DOHH2 (cell line): ENCODE measurements around the gene CBR3.

Source experiments
- EZH2phosphoT487 ChIP-seq: fragments of 200-600 bp; sonication (generic); IDR thresholded peaks from 2 replicates; pipeline ENCODE4 v1.6.1; 2017; ENCODE audit warnings: borderline replicate concordance, mild to moderate bottlenecking, antibody characterized with exemption, low read length, moderate library complexity, mixed read lengths
- TF ChIP-seq, protein P1 (sequence below): fragments of 200-600 bp; sonication (generic); IDR thresholded peaks from one replicate; pipeline ENCODE4 v1.5.1; 2014; ENCODE audit warnings: antibody characterized with exemption, mild to moderate bottlenecking, low read depth, low read length; ENCODE audit not compliant: poor library complexity, severe bottlenecking

DNA sequence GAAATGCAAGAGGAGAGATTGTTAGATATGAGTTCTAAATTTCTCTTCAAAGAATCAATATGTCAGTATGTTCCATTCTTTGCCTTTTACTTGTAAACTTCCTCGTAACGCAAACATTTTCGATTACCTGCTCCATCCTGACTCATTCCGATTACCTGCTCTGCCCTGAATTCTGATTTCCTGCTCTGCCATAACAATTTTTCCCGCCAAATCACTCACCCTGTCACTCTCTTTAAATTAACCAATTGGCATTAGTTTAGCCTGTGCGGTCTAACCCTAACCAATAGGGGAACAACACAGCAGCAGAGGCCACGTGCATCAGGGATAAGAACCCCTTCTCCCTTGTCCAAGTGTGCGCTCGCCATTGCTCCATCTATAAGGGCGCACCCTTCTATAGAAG lies 25.0 kb upstream of the CBR3 start:
- TF ChIP-seq, protein P1, sequence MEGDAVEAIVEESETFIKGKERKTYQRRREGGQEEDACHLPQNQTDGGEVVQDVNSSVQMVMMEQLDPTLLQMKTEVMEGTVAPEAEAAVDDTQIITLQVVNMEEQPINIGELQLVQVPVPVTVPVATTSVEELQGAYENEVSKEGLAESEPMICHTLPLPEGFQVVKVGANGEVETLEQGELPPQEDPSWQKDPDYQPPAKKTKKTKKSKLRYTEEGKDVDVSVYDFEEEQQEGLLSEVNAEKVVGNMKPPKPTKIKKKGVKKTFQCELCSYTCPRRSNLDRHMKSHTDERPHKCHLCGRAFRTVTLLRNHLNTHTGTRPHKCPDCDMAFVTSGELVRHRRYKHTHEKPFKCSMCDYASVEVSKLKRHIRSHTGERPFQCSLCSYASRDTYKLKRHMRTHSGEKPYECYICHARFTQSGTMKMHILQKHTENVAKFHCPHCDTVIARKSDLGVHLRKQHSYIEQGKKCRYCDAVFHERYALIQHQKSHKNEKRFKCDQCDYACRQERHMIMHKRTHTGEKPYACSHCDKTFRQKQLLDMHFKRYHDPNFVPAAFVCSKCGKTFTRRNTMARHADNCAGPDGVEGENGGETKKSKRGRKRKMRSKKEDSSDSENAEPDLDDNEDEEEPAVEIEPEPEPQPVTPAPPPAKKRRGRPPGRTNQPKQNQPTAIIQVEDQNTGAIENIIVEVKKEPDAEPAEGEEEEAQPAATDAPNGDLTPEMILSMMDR = no peak
- TF ChIP-seq EZH2phosphoT487 = no peak
